NCI-H1694 (cell line): ENCODE measurements around the gene BNIP3.
"Not testable (repeated sequence)": the region's sequence is repeated elsewhere in the genome, so short reads cannot be mapped to it uniquely, and the experiment has no call there.

ENCODE experiments used
- DNase-seq: peaks from one replicate; lab custom pipeline; 2025; lab: John Stamatoyannopoulos, UW

The BNIP3 gene

DNA sequence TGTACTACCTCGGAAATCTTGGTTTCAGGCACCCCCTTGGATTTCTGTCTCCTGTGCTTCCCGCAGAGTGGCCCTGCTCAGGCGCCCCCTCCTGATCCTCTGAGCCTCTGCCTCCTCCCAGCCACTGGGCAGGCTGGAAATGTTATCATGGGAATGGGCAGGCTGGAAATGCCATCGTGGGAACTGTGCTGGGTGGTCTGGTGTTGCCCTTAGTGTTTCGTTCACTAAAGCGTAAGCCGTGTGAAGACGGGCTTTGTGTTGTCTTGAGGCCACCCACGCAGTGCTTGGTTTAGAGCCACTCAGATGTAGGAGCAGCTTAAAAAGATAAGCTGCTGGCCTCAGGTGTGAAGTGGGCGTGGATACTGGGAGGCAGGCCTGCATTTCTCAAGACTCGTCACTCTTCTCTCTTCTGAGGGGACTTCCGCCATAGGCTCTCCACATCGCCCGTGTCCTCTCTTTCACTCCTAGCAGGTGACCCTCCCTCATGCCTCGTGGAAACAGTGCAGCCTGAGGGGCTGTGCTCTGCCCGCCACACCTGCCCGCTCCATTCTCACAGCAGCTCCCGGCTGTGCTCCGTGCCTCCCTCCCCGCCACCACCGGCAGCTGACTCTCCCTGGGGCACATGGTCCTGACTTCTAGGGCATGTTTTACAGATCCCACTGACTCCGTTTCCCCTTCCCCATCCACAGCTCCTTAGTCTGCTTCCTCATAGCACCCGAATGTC, 52.4 kb downstream of the BNIP3 start:
- no peak for DNase-seq

DNA sequence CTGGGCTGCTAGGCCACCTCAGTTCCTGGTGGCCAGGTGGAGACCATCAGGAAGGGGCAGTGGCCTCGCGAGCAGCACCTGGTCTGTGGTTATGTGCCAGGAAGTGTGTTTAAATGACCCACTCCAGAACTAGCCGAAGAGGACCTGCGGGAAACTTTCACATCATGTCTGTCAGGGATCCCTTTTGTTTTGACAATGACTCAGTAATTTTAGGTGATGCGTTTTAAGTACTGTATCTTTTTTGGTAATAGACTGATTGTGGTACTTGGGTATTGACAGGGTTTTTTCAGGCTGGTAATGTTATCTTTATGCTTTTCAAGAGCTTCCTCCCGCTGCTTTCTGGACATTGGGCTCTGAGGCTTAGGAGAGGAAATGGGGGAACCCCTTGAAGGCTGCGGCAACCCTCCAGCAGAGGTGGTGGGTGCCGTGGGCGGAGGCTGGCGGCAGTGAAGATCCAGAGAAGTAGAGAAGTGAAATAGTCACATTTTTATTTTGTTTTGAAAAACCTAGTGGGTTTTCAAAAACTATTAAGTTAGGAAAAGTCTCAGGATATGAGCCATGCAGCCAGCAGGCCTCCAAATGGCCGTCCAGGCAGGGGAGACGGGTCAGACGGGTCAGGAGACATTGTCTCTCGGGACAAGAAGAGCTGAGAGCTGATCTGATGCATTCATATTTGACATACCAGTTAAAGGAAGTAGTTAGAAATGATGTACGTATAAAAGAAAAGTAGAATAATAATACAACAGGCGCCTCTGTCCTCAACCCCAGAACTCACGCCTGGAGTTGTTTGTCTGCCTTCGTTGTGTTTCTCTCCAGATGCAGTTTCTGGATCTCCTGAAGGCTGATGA, 53.3 kb downstream of the BNIP3 start:
- no peak for DNase-seq

DNA sequence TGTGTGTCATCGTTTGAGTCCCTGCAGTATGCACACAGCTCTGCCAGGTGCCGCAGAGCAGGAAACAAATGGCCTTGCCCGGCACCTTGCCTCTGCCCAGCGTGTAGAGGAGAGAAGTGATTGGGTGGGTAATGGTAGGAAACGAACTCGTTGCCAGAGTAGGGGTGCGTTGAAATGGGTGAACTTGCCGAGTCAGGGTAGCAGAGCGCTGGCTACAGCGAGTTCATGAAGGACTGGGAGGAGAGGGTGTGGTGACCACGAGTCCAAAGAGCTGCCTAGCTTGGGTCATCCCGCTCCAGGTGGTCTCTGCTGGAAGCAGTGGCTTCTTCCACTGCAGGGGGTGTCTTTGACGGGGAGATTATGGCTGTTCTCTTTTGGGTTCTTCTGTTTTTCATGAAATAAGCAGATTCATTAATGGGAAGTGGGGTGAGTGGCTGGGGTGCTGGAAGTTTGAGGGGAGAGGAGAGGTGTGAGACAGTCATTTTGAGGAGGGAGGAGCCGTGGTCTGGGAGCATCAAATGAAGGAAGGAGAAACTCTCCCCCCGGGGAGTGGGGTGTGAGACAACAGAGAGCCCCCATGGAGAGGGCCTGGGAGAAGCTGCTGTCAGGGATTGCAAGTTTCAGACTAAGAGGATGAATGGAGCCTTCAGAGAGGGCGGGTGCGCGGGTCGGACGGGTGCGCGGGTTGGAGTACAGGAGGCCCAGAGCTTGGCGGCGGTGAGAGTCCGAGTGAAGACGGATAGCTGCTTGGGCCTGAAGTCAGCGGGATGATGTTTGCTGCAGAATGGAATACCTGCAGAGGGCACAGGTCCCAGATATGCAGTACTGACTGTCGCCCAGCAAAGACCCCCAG, 54.8 kb downstream of the BNIP3 start:
- DNase-seq: no peak

DNA sequence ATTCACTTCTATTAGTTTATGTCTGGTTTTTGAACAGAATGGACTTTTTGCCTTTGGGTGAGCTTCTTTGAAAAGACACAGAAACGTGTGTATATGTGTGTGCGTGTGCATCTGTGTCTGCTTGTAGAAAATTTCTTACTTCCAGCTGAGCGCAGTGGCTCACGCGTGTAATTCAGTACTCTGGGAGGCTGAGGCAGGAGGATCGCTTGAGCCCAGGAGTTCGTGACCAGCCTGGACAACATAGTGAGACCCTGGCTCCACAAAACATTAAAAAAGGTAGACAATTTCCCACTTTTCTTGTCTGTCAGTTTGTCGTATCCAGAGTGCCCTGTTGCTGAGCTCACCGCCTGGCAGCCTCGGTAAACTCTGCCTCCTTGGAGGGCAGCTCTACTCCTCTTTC, 55.5 kb downstream of the BNIP3 start:
- no peak for DNase-seq

DNA sequence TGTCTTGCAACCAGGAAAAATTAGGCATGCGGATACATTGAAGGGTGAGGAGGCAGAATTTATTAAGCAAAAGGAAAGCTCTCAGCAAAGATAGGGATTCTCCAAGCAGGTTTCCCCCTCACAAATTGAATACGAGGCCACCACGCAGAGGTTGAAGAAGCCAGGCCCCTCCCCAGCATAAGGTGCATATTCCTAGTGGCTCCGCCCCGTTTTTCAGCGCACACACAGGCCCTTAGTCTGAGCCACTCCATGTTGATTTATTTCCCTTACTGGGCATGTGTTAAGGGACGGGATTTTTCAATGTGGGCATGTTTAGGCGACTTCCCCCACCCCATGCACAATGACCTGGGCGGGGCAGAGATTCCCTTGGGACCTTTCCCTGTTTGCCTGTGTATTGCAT, 56.0 kb downstream of the BNIP3 start:
- DNase-seq: no peak

DNA sequence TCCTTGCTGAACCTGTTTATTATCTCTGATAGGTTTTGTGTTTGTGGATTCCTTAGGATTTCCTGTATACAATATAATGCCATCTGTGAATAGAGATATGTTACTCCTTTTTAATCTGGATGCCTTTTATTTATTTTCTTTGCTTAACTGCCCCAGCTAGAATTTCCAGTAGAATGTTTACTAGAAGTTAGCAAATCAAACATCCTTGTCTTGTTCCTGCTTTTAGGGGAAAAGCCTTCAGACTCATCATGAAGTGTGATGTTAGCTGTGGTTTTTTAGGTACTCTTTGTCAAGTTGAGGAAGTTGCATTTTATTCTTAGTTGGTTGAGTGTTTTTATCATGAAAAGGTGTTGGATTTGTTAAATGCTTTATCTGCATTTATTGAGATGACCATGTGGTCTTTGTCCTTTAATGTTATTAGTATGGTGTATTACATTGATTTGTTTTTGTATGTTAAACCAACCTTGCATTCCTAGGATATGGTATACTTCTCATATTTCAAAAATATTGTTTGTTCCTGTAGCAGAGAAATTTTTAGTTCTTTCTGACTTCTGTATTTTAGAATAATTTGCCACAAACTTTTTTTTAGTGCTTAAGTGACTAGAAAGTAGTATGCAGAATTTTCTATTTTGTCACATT, 56.6 kb downstream of the BNIP3 start:
- no peak for DNase-seq

DNA sequence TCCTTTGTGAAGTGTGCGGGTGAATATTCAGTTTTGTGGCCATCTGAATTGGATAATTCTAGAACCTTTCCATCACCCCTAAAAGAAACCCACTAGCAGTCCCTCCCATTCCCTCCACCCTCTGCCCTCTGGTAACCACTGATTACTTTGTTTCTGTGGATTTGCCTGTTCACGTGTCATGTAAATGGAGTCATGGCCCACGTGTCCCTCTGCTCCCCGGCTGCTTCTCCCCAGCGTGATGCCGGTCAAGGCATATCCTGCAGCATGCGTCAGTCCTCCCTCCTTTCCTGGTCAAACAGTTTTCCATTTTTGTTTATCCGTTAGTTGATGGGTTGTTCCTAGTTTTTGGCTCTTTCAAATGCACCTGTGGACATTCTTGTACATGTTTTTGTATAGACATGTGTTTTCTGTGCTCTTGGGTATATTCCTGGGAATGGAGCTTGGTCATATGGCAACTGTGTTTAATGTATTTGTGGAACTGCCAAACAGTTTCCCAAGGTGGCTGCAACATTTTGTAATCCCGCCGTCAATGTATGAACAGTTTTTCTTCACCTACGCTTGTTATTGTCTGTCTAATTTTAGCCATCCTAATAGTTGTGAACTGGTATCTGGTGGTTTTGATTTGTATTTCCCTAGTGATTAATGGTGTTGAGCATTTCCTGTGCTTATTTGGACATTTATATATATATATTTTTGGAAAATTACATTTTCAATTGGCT, 58.5 kb downstream of the BNIP3 start:
- no peak for DNase-seq

DNA sequence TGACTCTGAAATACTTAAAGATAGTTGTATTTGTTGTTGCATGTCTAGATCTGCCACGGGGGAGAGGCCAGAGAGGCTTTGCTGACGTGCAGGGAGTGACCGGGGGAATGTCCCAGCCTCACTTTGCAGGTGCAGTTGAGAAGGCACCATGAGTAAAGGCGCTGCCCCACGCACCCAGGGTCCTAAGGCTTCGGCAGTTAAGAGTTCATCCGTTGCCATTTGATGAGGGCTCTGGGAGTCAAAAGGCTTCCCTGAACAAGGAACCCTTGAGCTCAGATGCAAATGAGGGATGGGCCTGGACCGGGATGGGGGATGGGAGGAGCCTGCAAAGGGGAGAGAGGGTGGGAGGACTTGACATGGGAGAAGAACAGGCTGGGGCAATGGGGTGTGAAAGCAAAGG, 60.5 kb downstream of the BNIP3 start:
- no peak for DNase-seq

DNA sequence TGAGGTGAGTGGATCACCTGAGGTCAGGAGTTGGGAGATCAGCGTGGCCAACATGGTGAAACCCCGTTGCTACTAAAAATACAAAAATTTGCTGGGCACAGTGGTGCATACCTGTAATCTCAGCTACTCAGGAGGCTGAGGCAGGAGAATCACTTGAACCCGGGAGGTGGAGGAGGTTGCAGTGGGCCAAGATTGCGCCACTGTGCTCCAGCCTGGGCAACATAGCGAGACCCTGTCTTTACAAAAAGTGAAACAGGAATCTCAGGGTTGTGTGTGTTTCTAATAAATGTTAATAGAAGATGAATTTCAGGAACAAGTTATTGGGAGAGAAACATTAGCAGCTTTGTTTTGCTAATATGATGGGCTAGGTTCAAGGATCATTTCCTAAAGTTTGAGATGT, 61.0 kb downstream of the BNIP3 start:
- no peak for DNase-seq

DNA sequence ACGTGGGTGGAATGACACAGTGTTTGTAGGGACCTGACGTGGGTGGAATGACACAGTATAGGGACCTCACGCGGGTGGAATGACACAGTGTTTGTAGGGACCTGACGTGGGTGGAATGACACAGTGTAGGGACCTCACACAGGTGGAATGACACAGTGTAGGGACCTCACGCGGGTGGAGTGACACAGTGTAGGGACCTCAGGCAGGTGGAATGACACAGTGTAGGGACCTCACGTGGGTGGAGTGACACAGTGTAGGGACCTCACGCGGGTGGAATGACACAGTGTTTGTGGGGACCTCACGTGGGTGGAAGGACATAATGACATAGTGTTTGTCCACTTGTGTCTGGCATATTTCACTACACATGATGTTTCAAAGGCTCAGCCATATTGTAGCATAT, 61.6 kb downstream of the BNIP3 start:
- no peak for DNase-seq

DNA sequence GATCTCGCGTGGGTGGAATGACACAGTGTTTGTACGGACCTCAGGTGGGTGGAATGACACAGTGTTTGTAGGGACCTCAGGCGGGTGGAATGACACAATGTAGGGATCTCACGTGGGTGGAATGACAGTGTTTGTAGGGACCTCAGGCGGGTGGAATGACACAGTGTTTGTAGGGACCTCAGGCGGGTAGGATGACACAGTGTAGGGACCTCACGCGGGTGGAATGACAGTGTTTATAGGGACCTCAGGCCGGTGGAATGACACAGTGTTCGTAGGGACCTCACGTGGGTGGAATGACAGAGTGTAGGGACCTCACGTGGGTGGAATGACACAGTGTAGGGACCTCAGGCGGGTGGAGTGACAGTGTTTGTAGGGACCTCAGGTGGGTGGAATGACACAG, 62.3 kb downstream of the BNIP3 start:
- not testable (repeated sequence) for DNase-seq
